Stimulated activated CD8-positive, alpha-beta memory T cell treated with anti-CD3 and anti-CD28 coated beads, Interleukin-7, amount 100 ng/mL, for 4 hours (primary cell): ENCODE results near the gene GOLT1B.

ENCODE experiments used
- DNase-seq, 2 donors: peaks; one replicate each; pipeline ENCODE4 v3.0.0-alpha.2; 2020; ENCODE audit warnings: low read depth in 2 of 2

Gene GOLT1B

DNA sequence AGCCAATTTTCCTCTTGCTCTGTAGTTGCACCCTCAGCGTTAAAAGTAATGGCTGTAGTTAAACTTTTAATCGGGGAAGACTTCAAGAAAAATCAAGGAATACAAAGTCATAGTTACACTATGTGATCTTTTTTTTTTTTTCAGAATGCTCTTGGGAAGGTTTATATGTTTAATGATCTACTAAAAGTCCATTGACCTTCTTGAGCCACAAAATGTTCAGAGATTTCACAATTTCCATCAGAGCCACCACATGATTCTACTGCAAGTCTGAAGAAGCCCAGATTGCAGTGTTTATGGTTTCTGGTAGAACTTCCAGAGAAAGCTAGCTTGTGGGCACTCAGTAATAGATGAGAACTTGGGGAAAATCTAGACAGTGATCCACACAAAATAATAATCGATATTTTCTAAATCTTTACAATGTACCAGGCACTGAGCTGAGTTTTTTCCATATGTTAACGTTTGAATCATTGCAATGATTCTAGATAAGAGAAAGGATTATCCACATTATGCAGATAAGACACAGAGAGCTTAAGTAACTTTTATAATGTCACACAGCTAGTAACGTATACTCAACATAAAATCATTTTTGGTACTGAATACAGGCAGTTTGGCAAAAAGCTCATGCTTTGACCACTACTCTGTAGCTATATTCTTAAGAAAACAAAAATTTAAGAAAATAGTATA lies 64.8 kb downstream of the GOLT1B start:
- DNase-seq: no peak

DNA sequence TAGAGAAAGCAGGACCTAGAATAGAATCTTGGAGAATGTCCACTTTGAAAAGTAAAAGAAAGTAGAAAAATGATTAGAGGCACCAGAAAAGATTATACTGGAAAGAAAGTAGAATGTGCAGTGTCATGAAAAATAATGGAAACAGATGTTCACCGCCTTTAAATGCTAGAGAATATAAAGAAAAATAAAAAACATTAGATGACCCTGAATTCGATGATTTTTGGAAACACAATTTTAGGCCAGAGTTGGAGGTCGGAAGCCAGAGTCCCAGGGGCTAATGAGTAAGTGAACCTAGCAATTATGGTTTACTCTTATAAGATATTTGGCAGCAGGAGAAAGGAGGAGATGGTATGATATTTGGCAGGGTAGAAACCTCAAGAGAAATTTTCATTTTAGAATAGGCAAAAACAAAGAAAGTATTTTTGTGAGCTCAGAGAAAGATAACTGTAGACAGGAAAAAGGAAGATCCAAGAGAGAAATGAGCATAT lies 65.4 kb downstream of the GOLT1B start:
- DNase-seq: no peak
